B cell (primary cell): ENCODE results near the gene AMBRA1.

Experiments used
- CTCF ChIP-seq: fragments of 200-600 bp; IDR thresholded peaks from one replicate; pipeline ENCODE4 v1.8.0; 2022; ENCODE audit warnings: antibody characterized with exemption, mild to moderate bottlenecking
- EZH2 ChIP-seq: IDR thresholded peaks from 2 replicates; pipeline ENCODE4 v1.6.1; 2012; ENCODE audit warnings: borderline replicate concordance, low read depth, mild to moderate bottlenecking, moderate library complexity, low read length; ENCODE audit not compliant: insufficient read depth, poor library complexity, severe bottlenecking

- no peak for TF ChIP-seq CTCF
- TF ChIP-seq EZH2, result no peak
Observed at GRCh38 chr11:46392421-46393230, 201.2 kb downstream of the AMBRA1 start.
